HepG2 (cell line): ENCODE measurements around the gene DPH2. TPM values are rescaled to one million over a fixed set of nuclear protein-coding genes. Genes with fewer than 3 reads are reported as not detected.
A peak's percentile ranks its signal among the peaks of the same experiment; 100 is the strongest.

Experiments
- ARID2 ChIP-seq: sonication (generic); formaldehyde crosslinking; IDR thresholded peaks from 2 replicates; pipeline ENCODE4 v1.8.1; 2022; ENCODE audit warnings: mild to moderate bottlenecking, missing genetic modification reagents, borderline replicate concordance
- BCL6 ChIP-seq: IDR thresholded peaks from 2 replicates; pipeline ENCODE4 v1.6.1; 2016; ENCODE audit warnings: missing genetic modification reagents, missing compliant biosample characterization
- JUND ChIP-seq: sonication (generic); formaldehyde crosslinking; IDR thresholded peaks from 2 replicates; pipeline ENCODE4 v1.8.0; 2022; ENCODE audit warnings: mild to moderate bottlenecking, missing genetic modification reagents
- MXD4 ChIP-seq: IDR thresholded peaks from 2 replicates; pipeline ENCODE4 v1.6.1; 2016; ENCODE audit warnings: mild to moderate bottlenecking, missing biosample characterization, missing genetic modification reagents
- MZF1 ChIP-seq: sonication (generic); formaldehyde crosslinking; IDR thresholded peaks from 2 replicates; pipeline ENCODE4 v1.8.1; 2023; ENCODE audit warnings: mild to moderate bottlenecking, missing genetic modification reagents, borderline replicate concordance
- NCOR1 ChIP-seq: fragments of 200-600 bp; sonication (generic); IDR thresholded peaks from 2 replicates; pipeline ENCODE4 v1.7.0; 2017; ENCODE audit warnings: antibody characterized with exemption, low read length, borderline replicate concordance
- NFYB ChIP-seq: sonication (generic); formaldehyde crosslinking; IDR thresholded peaks from 2 replicates; pipeline ENCODE4 v1.4.0; 2020; ENCODE audit warnings: missing genetic modification reagents
- RORA ChIP-seq: sonication (generic); formaldehyde crosslinking; IDR thresholded peaks from 2 replicates; pipeline ENCODE4 v1.5.0; 2020; ENCODE audit warnings: mild to moderate bottlenecking, missing genetic modification reagents, moderate library complexity
- SP4 ChIP-seq: sonication (generic); formaldehyde crosslinking; IDR thresholded peaks from 2 replicates; pipeline ENCODE4 v1.8.1; 2023; ENCODE audit warnings: mild to moderate bottlenecking, missing genetic modification reagents
- SRF ChIP-seq: IDR thresholded peaks from 2 replicates; pipeline ENCODE4 v1.6.1; 2011; ENCODE audit warnings: mild to moderate bottlenecking, low read depth, low read length, moderate library complexity
- TP53 ChIP-seq: sonication (generic); formaldehyde crosslinking; conservative IDR thresholded peaks from 2 replicates; pipeline ENCODE4 v1.4.0; 2020; ENCODE audit warnings: missing genetic modification reagents
- ZC3H4 ChIP-seq: sonication (generic); formaldehyde crosslinking; IDR thresholded peaks from 2 replicates; pipeline ENCODE4 v1.4.0; 2020; ENCODE audit warnings: missing genetic modification reagents, borderline replicate concordance
- ZNF326 ChIP-seq: sonication (generic); formaldehyde crosslinking; IDR thresholded peaks from 2 replicates; pipeline ENCODE4 v1.4.0; 2020; ENCODE audit warnings: missing genetic modification reagents, borderline replicate concordance
- ZNF616 ChIP-seq: sonication (generic); formaldehyde crosslinking; IDR thresholded peaks from 2 replicates; pipeline ENCODE4 v1.5.0; 2020; ENCODE audit warnings: low read depth, mild to moderate bottlenecking, missing genetic modification reagents
- ZNF792 ChIP-seq: IDR thresholded peaks from 2 replicates; pipeline ENCODE4 v1.6.1; 2016
- ZSCAN12 ChIP-seq: sonication (generic); formaldehyde crosslinking; IDR thresholded peaks from 2 replicates; pipeline ENCODE4 v1.9.0; 2021; ENCODE audit warnings: mild to moderate bottlenecking, missing genetic modification reagents
- polyA plus RNA-seq, 8 experiments: library from polyadenylated mRNA; depleted of rRNA in 3 of 8; stranded (reverse) in 7 of 8; unstranded in 1 of 8; fragments of >200 nt; fragmentation: Illumina TruSeq in 4 of 8; extraction: Trizol in 4 of 8; gene quantifications; 2 replicates each; pipeline versions ENCODE4 v1.2.1 to v1.2.3, GENCODE V29; 2011 to 2016; ENCODE audit warnings: low read depth in 4 of 8, missing spikeins in 1 of 8, mixed read lengths in 1 of 8; ENCODE audit not compliant: insufficient read depth in 1 of 8
- total RNA-seq, 5 experiments: library from RNA; depleted of rRNA; stranded (reverse); fragments of >200 nt; fragmentation: Illumina TruSeq; extraction: Trizol; gene quantifications; 2 replicates each; pipeline ENCODE4 v1.2.3, GENCODE V29; 2016; ENCODE audit warnings: low read depth in 1 of 5
- TF ChIP-seq, protein P1 (sequence below): sonication (generic); formaldehyde crosslinking; IDR thresholded peaks from 2 replicates; pipeline ENCODE4 v1.8.1; 2023; ENCODE audit warnings: mild to moderate bottlenecking, inconsistent platforms, moderate library complexity, missing genetic modification reagents, borderline replicate concordance
- TF ChIP-seq, protein P2 (sequence below): fragments of 450-650 bp; IDR thresholded peaks from 2 replicates; pipeline ENCODE4 v1.6.1; 2016
- TF ChIP-seq, protein P3 (sequence below): sonication (generic); formaldehyde crosslinking; IDR thresholded peaks from 2 replicates; pipeline ENCODE4 v1.4.0; 2020; ENCODE audit warnings: mild to moderate bottlenecking, missing genetic modification reagents
- TF ChIP-seq, protein P4 (sequence below): IDR thresholded peaks from 2 replicates; pipeline ENCODE4 v1.6.1; 2016; ENCODE audit warnings: low read depth
- TF ChIP-seq, protein P5 (sequence below): sonication (generic); formaldehyde crosslinking; IDR thresholded peaks from 2 replicates; pipeline ENCODE4 v1.4.0; 2020; ENCODE audit warnings: mild to moderate bottlenecking, missing genetic modification reagents

Gene DPH2
- total and polyA plus RNA-seq, 2 of the 13 experiments (the other 11 are each of a cell fraction or from before 2014, with no cell fraction given): 32.2 to 38.3 TPM

DNA sequence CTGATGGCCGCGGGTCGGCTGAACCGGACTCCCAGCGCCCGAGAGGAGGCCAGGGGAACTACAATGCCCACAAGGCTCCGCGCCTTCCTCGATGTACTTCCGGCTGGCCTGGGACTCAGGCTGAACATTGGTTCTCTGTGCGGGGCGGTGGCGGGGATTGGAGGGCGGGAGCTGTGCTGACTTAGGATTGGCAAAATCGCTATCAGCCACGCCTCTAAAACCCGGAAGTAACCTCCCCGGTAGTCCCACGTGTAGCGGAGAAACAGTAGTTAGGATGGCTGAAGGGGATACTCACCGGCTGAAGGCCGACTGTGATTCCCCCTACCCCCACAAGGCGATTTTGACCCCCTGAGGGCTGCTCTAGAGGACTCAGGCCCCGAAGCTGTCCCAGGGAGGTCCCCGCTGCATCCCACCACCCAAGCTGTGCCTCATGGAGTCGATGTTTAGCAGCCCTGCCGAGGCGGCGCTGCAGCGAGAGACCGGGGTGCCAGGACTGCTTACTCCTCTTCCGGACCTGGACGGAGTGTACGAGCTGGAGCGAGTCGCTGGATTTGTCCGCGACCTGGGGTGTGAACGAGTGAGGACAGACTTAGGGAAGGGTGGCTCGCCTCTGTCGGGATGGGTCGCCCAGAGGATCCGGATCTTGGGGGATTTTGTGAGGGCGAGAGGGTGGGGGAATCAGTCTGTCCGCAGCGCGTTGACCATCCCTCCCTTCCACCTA is at the start of gene DPH2 (continued):
- TF ChIP-seq, protein P1, sequence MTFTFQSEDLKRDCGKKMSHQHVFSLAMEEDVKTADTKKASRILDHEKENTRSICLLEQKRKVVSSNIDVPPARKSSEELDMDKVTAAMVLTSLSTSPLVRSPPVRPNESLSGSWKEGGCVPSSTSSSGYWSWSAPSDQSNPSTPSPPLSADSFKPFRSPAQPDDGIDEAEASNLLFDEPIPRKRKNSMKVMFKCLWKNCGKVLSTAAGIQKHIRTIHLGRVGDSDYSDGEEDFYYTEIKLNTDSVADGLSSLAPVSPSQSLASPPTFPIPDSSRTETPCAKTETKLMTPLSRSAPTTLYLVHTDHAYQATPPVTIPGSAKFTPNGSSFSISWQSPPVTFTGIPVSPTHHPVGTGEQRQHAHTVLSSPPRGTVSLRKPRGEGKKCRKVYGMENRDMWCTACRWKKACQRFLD (CRISPR knock-in tag): no peak
- TF ChIP-seq, protein P2, sequence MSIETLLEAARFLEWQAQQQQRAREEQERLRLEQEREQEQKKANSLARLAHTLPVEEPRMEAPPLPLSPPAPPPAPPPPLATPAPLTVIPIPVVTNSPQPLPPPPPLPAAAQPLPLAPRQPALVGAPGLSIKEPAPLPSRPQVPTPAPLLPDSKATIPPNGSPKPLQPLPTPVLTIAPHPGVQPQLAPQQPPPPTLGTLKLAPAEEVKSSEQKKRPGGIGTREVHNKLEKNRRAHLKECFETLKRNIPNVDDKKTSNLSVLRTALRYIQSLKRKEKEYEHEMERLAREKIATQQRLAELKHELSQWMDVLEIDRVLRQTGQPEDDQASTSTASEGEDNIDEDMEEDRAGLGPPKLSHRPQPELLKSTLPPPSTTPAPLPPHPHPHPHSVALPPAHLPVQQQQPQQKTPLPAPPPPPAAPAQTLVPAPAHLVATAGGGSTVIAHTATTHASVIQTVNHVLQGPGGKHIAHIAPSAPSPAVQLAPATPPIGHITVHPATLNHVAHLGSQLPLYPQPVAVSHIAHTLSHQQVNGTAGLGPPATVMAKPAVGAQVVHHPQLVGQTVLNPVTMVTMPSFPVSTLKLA: peak; percentile 93
- TF ChIP-seq, protein P3, sequence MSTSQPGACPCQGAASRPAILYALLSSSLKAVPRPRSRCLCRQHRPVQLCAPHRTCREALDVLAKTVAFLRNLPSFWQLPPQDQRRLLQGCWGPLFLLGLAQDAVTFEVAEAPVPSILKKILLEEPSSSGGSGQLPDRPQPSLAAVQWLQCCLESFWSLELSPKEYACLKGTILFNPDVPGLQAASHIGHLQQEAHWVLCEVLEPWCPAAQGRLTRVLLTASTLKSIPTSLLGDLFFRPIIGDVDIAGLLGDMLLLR (CRISPR knock-in tag): peak; percentile 81; the same call in 1 of the 2 replicates
- no peak for TF ChIP-seq ZSCAN12 (CRISPR knock-in tag)
- TF ChIP-seq NCOR1: no peak
- TF ChIP-seq SRF: no peak
- peak; percentile 99 for TF ChIP-seq MXD4
- no peak for TF ChIP-seq RORA
- 0 out of 2 replicates have a peak, but pooled peaks have one; percentile 18 for TF ChIP-seq ZNF792 (CRISPR knock-in tag)
- no peak for TF ChIP-seq ARID2 (CRISPR knock-in tag)
- no peak for TF ChIP-seq TP53
- TF ChIP-seq, protein P4, sequence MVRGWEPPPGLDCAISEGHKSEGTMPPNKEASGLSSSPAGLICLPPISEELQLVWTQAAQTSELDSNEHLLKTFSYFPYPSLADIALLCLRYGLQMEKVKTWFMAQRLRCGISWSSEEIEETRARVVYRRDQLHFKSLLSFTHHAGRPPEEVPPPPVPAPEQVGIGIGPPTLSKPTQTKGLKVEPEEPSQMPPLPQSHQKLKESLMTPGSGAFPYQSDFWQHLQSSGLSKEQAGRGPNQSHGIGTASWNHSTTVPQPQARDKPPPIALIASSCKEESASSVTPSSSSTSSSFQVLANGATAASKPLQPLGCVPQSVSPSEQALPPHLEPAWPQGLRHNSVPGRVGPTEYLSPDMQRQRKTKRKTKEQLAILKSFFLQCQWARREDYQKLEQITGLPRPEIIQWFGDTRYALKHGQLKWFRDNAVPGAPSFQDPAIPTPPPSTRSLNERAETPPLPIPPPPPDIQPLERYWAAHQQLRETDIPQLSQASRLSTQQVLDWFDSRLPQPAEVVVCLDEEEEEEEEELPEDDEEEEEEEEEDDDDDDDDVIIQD (CRISPR knock-in tag): no peak
- TF ChIP-seq ZNF616: no peak
- peak; percentile 89 for TF ChIP-seq NFYB
- 0 out of 2 replicates have a peak, but pooled peaks have one; percentile 58 for TF ChIP-seq SP4 (CRISPR knock-in tag)
- TF ChIP-seq, protein P5, sequence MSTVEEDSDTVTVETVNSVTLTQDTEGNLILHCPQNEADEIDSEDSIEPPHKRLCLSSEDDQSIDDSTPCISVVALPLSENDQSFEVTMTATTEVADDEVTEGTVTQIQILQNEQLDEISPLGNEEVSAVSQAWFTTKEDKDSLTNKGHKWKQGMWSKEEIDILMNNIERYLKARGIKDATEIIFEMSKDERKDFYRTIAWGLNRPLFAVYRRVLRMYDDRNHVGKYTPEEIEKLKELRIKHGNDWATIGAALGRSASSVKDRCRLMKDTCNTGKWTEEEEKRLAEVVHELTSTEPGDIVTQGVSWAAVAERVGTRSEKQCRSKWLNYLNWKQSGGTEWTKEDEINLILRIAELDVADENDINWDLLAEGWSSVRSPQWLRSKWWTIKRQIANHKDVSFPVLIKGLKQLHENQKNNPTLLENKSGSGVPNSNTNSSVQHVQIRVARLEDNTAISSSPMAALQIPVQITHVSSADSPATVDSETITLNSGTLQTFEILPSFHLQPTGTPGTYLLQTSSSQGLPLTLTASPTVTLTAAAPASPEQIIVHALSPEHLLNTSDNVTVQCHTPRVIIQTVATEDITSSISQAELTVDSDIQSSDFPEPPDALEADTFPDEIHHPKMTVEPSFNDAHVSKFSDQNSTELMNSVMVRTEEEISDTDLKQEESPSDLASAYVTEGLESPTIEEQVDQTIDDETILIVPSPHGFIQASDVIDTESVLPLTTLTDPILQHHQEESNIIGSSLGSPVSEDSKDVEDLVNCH (CRISPR knock-in tag): no peak
- TF ChIP-seq BCL6 (CRISPR knock-in tag): peak; percentile 91
- TF ChIP-seq ZNF326 (CRISPR knock-in tag): no peak
- TF ChIP-seq ZC3H4 (CRISPR knock-in tag): no peak
- TF ChIP-seq MZF1 (CRISPR knock-in tag): no peak
- TF ChIP-seq JUND (CRISPR knock-in tag): no peak
